ENCODE results near the gene IL10RB.
"Not testable (repeated sequence)": the region's sequence is repeated elsewhere in the genome, so short reads cannot be mapped to it uniquely, and the experiment has no call there.

DNA sequence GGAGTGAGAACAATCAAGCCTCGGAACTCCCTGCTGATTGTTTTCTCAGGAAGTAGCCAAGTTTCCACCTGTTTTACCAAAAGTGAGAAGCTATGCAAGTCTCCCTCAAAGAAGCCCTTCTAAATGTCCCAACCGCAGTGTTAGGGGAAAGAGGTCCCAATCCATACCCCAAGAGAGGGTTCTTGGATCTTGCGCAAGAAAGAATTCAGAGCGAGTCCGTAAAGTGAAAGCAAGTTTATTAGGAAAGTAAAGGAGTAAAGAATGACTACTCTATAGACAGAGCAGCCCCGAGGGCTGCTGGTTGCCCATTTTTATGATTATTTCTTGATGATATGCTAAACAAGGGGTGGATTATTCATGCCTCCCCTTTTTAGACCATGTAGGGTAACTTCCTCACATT lies 12.8 kb upstream of the IL10RB start:
- TF ChIP-seq POLR2A (IDR thresholded peaks at IDR 0.05), result not testable (repeated sequence)
- TF ChIP-seq, protein P1, sequence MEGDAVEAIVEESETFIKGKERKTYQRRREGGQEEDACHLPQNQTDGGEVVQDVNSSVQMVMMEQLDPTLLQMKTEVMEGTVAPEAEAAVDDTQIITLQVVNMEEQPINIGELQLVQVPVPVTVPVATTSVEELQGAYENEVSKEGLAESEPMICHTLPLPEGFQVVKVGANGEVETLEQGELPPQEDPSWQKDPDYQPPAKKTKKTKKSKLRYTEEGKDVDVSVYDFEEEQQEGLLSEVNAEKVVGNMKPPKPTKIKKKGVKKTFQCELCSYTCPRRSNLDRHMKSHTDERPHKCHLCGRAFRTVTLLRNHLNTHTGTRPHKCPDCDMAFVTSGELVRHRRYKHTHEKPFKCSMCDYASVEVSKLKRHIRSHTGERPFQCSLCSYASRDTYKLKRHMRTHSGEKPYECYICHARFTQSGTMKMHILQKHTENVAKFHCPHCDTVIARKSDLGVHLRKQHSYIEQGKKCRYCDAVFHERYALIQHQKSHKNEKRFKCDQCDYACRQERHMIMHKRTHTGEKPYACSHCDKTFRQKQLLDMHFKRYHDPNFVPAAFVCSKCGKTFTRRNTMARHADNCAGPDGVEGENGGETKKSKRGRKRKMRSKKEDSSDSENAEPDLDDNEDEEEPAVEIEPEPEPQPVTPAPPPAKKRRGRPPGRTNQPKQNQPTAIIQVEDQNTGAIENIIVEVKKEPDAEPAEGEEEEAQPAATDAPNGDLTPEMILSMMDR (IDR thresholded peaks at IDR 0.05), result not testable (repeated sequence)

All from uterus (tissue), 2 donors.